Suprapubic skin (tissue), 4 donors: ENCODE data around the gene FBXO40. TPM values are rescaled to one million over a fixed set of nuclear protein-coding genes. Genes with fewer than 3 reads are reported as not detected.
"Not testable (repeated sequence)": the region's sequence is repeated elsewhere in the genome, so short reads cannot be mapped to it uniquely, and the experiment has no call there.

Experiments used
- DNase-seq, 2 donors: peaks; one replicate each; pipeline ENCODE4 v3.0.0-alpha.2; 2019; ENCODE audit warnings: low spot score in 2 of 2
- H3K27ac ChIP-seq: fragments of 200-600 bp; sonication (generic); one replicate; pipeline ENCODE4 v1.5.1; 2019
- H3K27me3 ChIP-seq: fragments of 200-600 bp; sonication (generic); one replicate; pipeline ENCODE4 v1.5.1; 2019
- H3K36me3 ChIP-seq: fragments of 200-600 bp; sonication (generic); one replicate; pipeline ENCODE4 v1.5.1; 2019
- H3K4me1 ChIP-seq: fragments of 200-600 bp; sonication (generic); one replicate; pipeline ENCODE4 v1.5.1; 2019
- H3K4me3 ChIP-seq: fragments of 200-600 bp; sonication (generic); one replicate; pipeline ENCODE4 v1.5.1; 2019; ENCODE audit warnings: mild to moderate bottlenecking
- H3K9me3 ChIP-seq: fragments of 200-600 bp; sonication (generic); one replicate; pipeline ENCODE4 v1.5.1; 2019
- CTCF ChIP-seq, 2 donors: fragments of 200-600 bp in 1 of 2; fragments of 450-650 bp in 1 of 2; sonication (generic) in 1 of 2; IDR thresholded peaks; one replicate each; pipeline ENCODE4 v1.5.1; 2016 to 2019; ENCODE audit warnings: antibody characterized with exemption in 2 of 2, mild to moderate bottlenecking in 1 of 2, moderate library complexity in 1 of 2
- EP300 ChIP-seq: sonication (generic); formaldehyde crosslinking; IDR thresholded peaks from one replicate; pipeline ENCODE4 v1.6.1; 2017; ENCODE audit warnings: antibody characterized with exemption
- POLR2A ChIP-seq, 2 donors: fragments of 450-650 bp; IDR thresholded peaks; one replicate each; pipeline ENCODE4 v1.6.1; 2017; ENCODE audit warnings: antibody characterized with exemption in 2 of 2, mild to moderate bottlenecking in 2 of 2, moderate library complexity in 2 of 2
- POLR2AphosphoS5 ChIP-seq, 3 donors: sonication (generic); formaldehyde crosslinking; IDR thresholded peaks; one replicate each; pipeline ENCODE4 v1.6.1; 2017; ENCODE audit warnings: antibody characterized with exemption in 3 of 3
- WGBS: methylation state at CpG from one replicate; pipeline ENCODE4 v1.1.5; 2018; 5-methylcytosine and 5-hydroxymethylcytosine counted together
- total RNA-seq, 4 donors: library from RNA; depleted of rRNA; stranded (reverse); fragments of >200 nt; gene quantifications; one replicate each; pipeline ENCODE4 v1.1.0, GENCODE V29; 2016

Gene FBXO40
- total RNA-seq, 4 donors from 2014 or later: 0.11 TPM; not detected in 3

GRCh38 chr3:121584418-121584817 is 8.8 kb upstream of the FBXO40 start:
- Histone ChIP-seq H3K4me1 (no peaks in the 10 kb centered on the region), H3K27me3 (peaks cover 3% of the 10 kb centered on the region), H3K27ac (no peak overlapping the region), H3K9me3 (no peaks in the 10 kb centered on the region), H3K4me3 (no peak overlapping the region), H3K36me3 (no peaks in the 10 kb centered on the region)
- DNase-seq: no peak
- 64% methylated on average over 1 of the region's 1 CpG for WGBS
- TF ChIP-seq POLR2A (IDR thresholded peaks at IDR 0.05) (no peak), CTCF (IDR thresholded peaks at IDR 0.05) (no peak), EP300 (no peak), POLR2AphosphoS5 (IDR thresholded peaks at IDR 0.05) (no peak)

GRCh38 chr3:121593806-121594205 is 627 bp downstream of the FBXO40 start:
- not testable (repeated sequence) for H3K9me3 ChIP-seq, H3K36me3 ChIP-seq, H3K4me1 ChIP-seq, DNase-seq, H3K27me3 ChIP-seq, H3K4me3 ChIP-seq, H3K27ac ChIP-seq
- 89% methylated on average over 4 of the region's 4 CpGs for WGBS

GRCh38 chr3:121594850-121595249 is 1.7 kb downstream of the FBXO40 start:
- 82% methylated on average over 2 of the region's 2 CpGs for WGBS
- H3K9me3 ChIP-seq: no peaks in the 10 kb centered on the region
- H3K4me1 ChIP-seq: peaks cover 4% of the 10 kb centered on the region
- no peak for DNase-seq
- no peaks in the 10 kb centered on the region for H3K27me3 ChIP-seq
- H3K4me3 ChIP-seq: no peak overlapping the region
- H3K36me3 ChIP-seq: no peaks in the 10 kb centered on the region
- H3K27ac ChIP-seq: no peak overlapping the region
- TF ChIP-seq POLR2AphosphoS5 (IDR thresholded peaks at IDR 0.05) (no peak), EP300 (no peak), POLR2A (IDR thresholded peaks at IDR 0.05) (no peak), CTCF (IDR thresholded peaks at IDR 0.05) (no peak)

GRCh38 chr3:121595765-121596406 is 2.7 kb downstream of the FBXO40 start:
- DNase-seq: no peak
- Histone ChIP-seq H3K36me3 (no peaks in the 10 kb centered on the region), H3K27me3 (no peaks in the 10 kb centered on the region), H3K9me3 (no peaks in the 10 kb centered on the region), H3K4me3 (no peak overlapping the region), H3K4me1 (peaks cover 4% of the 10 kb centered on the region), H3K27ac (no peak overlapping the region)
- 84% methylated on average over 4 of the region's 4 CpGs for WGBS
- TF ChIP-seq EP300 (no peak), POLR2A (IDR thresholded peaks at IDR 0.05) (no peak), POLR2AphosphoS5 (IDR thresholded peaks at IDR 0.05) (no peak), CTCF (IDR thresholded peaks at IDR 0.05) (no peak)

GRCh38 chr3:121598564-121598963 is 5.4 kb downstream of the FBXO40 start:
- H3K27ac ChIP-seq: no peak overlapping the region
- TF ChIP-seq POLR2A (IDR thresholded peaks at IDR 0.05): no peak
- TF ChIP-seq CTCF (IDR thresholded peaks at IDR 0.05): no peak
- no peak for TF ChIP-seq POLR2AphosphoS5 (IDR thresholded peaks at IDR 0.05)
- no peak for TF ChIP-seq EP300
- no peaks in the 10 kb centered on the region for H3K9me3 ChIP-seq
- no peak overlapping the region for H3K4me3 ChIP-seq
- no peaks in the 10 kb centered on the region for H3K36me3 ChIP-seq
- DNase-seq: no peak
- no peaks in the 10 kb centered on the region for H3K27me3 ChIP-seq
- 79% methylated on average over 2 of the region's 2 CpGs for WGBS
- no peaks in the 10 kb centered on the region for H3K4me1 ChIP-seq

GRCh38 chr3:121599900-121600299 is 6.7 kb downstream of the FBXO40 start:
- not testable (repeated sequence) for H3K36me3 ChIP-seq, H3K4me3 ChIP-seq, H3K27ac ChIP-seq, H3K4me1 ChIP-seq, H3K27me3 ChIP-seq, DNase-seq, H3K9me3 ChIP-seq
- 90% methylated on average over 2 of the region's 2 CpGs for WGBS
